Endothelial cell of umbilical vein (primary cell): ENCODE measurements around the gene CNTN1. TPM values are rescaled to one million over a fixed set of nuclear protein-coding genes. Genes with fewer than 3 reads are reported as not detected.
"Not testable (repeated sequence)": the region's sequence is repeated elsewhere in the genome, so short reads cannot be mapped to it uniquely, and the experiment has no call there.

ENCODE experiments used
- BruUV-seq: library from RNA; stranded (reverse); fragments of 400-500 nt; replicated peaks from 2 replicates; lab custom pipeline; 2021; lab: Mats Ljungman, UMichigan
- CTCF ChIA-PET: fragments of 300-600, 350-600 bp; sonication (Branson Sonifier 250); formaldehyde crosslinking; loops from one replicate; lab custom pipeline; 2021; ENCODE audit warnings: antibody characterized with exemption, inconsistent platforms; lab: Charles Lee
- POLR2A ChIA-PET: fragments of 300-600, 350-600 bp; sonication (Branson Sonifier 250); formaldehyde crosslinking; loops from one replicate; lab custom pipeline; 2021; ENCODE audit warnings: antibody characterized with exemption, inconsistent platforms; lab: Charles Lee
- DNase-seq: peaks from one replicate; pipeline ENCODE4 v3.0.0-alpha.2; 2011; ENCODE audit warnings: low read depth, low spot score
- FAIRE-seq: peaks from 2 replicates; lab custom pipeline; 2011; peaks lifted over from hg19 to GRCh38; lab: Jason Lieb, UNC
- H2AFZ ChIP-seq: 2 replicates; pipeline ENCODE4 v1.6.0; 2012; ENCODE audit warnings: low read depth, low read length, control low read depth, inconsistent platforms
- H3K27ac ChIP-seq: 2 replicates; pipeline ENCODE4 v1.5.1; 2011; ENCODE audit warnings: low read depth, mild to moderate bottlenecking, control low read depth, low read length, moderate library complexity; ENCODE audit not compliant: insufficient read depth
- H3K27me3 ChIP-seq, 2 experiments: 2 replicates each; pipeline versions ENCODE4 v1.6.0 to v1.6.1; 2011; ENCODE audit warnings: low read length in 2 of 2, mixed read lengths in 1 of 2; ENCODE audit not compliant: control insufficient read depth in 2 of 2, insufficient read depth in 2 of 2
- H3K36me3 ChIP-seq, 2 experiments: 2 replicates in 1 of 2; 3 replicates in 1 of 2; pipeline ENCODE4 v1.5.1; 2011; ENCODE audit warnings: low read length in 2 of 2, mild to moderate bottlenecking in 1 of 2, moderate library complexity in 1 of 2; ENCODE audit not compliant: control insufficient read depth in 2 of 2, insufficient read depth in 2 of 2; ENCODE audit errors: extremely low read depth in 1 of 2
- H3K4me1 ChIP-seq: 3 replicates; pipeline ENCODE4 v1.5.1; 2011; ENCODE audit warnings: mild to moderate bottlenecking, low read length; ENCODE audit not compliant: control insufficient read depth, insufficient read depth; ENCODE audit errors: extremely low read depth
- H3K4me2 ChIP-seq: 2 replicates; pipeline ENCODE4 v1.6.1; 2011; ENCODE audit warnings: low read length, control low read depth, mixed read lengths; ENCODE audit not compliant: insufficient read depth
- H3K4me3 ChIP-seq, 3 experiments: fragments of 200-600 bp in 1 of 3; sonication (generic), shearing (Covaris generic) in 1 of 3; replicated peaks in 1 of 3; 2 replicates each; pipeline ENCODE4 v1.5.1; 2011 to 2016; ENCODE audit warnings: control low read depth in 3 of 3, low read length in 3 of 3, mild to moderate bottlenecking in 2 of 3, inconsistent platforms in 1 of 3, low read depth in 1 of 3, moderate library complexity in 1 of 3; ENCODE audit not compliant: insufficient read depth in 1 of 3
- H3K79me2 ChIP-seq: 2 replicates; pipeline ENCODE4 v1.6.0; 2012; ENCODE audit warnings: low read length, inconsistent platforms; ENCODE audit not compliant: control insufficient read depth, insufficient read depth
- H3K9ac ChIP-seq: replicated peaks from 2 replicates; pipeline ENCODE3; 2011; ENCODE audit warnings: low read length, control low read depth; ENCODE audit not compliant: insufficient read depth; ENCODE audit errors: extremely low read depth
- H3K9me1 ChIP-seq: replicated peaks from 3 replicates; pipeline ENCODE4 v1.6.0; 2011; ENCODE audit warnings: mild to moderate bottlenecking, low read length; ENCODE audit not compliant: control insufficient read depth, insufficient read depth; ENCODE audit errors: extremely low read depth
- H3K9me3 ChIP-seq: replicated peaks from 2 replicates; pipeline ENCODE4 v1.5.1; 2012; ENCODE audit warnings: low read length, inconsistent platforms; ENCODE audit not compliant: control insufficient read depth, insufficient read depth
- H4K20me1 ChIP-seq: replicated peaks from 2 replicates; pipeline ENCODE3; 2011; ENCODE audit warnings: mild to moderate bottlenecking, low read length; ENCODE audit not compliant: control insufficient read depth, insufficient read depth; ENCODE audit errors: extremely low read depth
- EZH2 ChIP-seq: IDR thresholded peaks from 2 replicates; pipeline ENCODE4 v1.6.1; 2012; ENCODE audit warnings: borderline replicate concordance, low read depth, mild to moderate bottlenecking, moderate library complexity, low read length, inconsistent platforms; ENCODE audit not compliant: severe bottlenecking
- FOS ChIP-seq: IDR thresholded peaks from 2 replicates; pipeline ENCODE4 v1.6.1; 2011; ENCODE audit warnings: mild to moderate bottlenecking, low read length, moderate library complexity, borderline replicate concordance; ENCODE audit not compliant: insufficient read depth
- GATA2 ChIP-seq: IDR thresholded peaks from 2 replicates; pipeline ENCODE4 v1.7.0; 2011; ENCODE audit warnings: low read depth, mild to moderate bottlenecking, moderate library complexity, mixed read lengths, low read length; ENCODE audit not compliant: insufficient read length, insufficient read depth
- JUN ChIP-seq: IDR thresholded peaks from 2 replicates; pipeline ENCODE4 v1.6.1; 2011; ENCODE audit warnings: borderline replicate concordance, low read depth; ENCODE audit not compliant: insufficient read length, insufficient read depth
- MYC ChIP-seq: IDR thresholded peaks from one replicate; pipeline ENCODE4 v1.6.1; 2011; ENCODE audit warnings: mild to moderate bottlenecking, low read depth, low read length
- POLR2A ChIP-seq: IDR thresholded peaks from 2 replicates; pipeline ENCODE4 v1.6.1; 2012; ENCODE audit warnings: low read depth, mild to moderate bottlenecking, control low read depth, low read length
- POLR2AphosphoS5 ChIP-seq: IDR thresholded peaks from 2 replicates; pipeline ENCODE4 v1.6.1; 2012; ENCODE audit warnings: low read depth, mild to moderate bottlenecking, control low read depth, low read length, moderate library complexity; ENCODE audit not compliant: insufficient read depth
- dilution Hi-C: fragments of 300-500 bp; cut with MboI; formaldehyde crosslinking; loops from one replicate; pipeline ENCODE4 v1.15.0; 2019; ENCODE audit warnings: low sequenced_read_pairs; ENCODE audit not compliant: extremely low pct_ligation_motif_present
- intact Hi-C: fragments of 100-400 bp; cut with micrococcal nuclease; formaldehyde crosslinking; loops from one replicate; pipeline ENCODE4 v1.10.0; 2022
- polyA plus RNA-seq, 4 experiments: library from polyadenylated mRNA; depleted of rRNA in 3 of 4; stranded (reverse) in 3 of 4; unstranded in 1 of 4; fragments of >200 nt; gene quantifications; 2 replicates each; pipeline versions ENCODE4 v1.2.1 to v1.2.3, GENCODE V29; 2011 to 2012; ENCODE audit warnings: missing spikeins in 1 of 4
- total RNA-seq: library from RNA; stranded (reverse); gene quantifications from 2 replicates; pipeline ENCODE4 v1.2.3, GENCODE V29; 2021
- TF ChIP-seq, protein P1 (sequence below), 2 donors: IDR thresholded peaks; 1 replicate in 1 of 2; 2 replicates in 1 of 2; pipeline ENCODE4 v1.5.1; 2011; ENCODE audit warnings: low read length in 2 of 2, mild to moderate bottlenecking in 2 of 2, moderate library complexity in 2 of 2, control low read depth in 1 of 2, inconsistent platforms in 1 of 2, low read depth in 1 of 2; ENCODE audit not compliant: insufficient read depth in 1 of 2; ENCODE audit errors: extremely low read depth in 1 of 2
- TF ChIP-seq, protein P2 (sequence below): IDR thresholded peaks from 2 replicates; pipeline ENCODE4 v1.6.1; 2011; ENCODE audit not compliant: insufficient read depth, insufficient read length

The CNTN1 gene
- total and polyA plus RNA-seq, 2 donors (not counting 3 experiments of a cell fraction or from before 2014, with no cell fraction given): 0.07 TPM; not detected in 1

DNA sequence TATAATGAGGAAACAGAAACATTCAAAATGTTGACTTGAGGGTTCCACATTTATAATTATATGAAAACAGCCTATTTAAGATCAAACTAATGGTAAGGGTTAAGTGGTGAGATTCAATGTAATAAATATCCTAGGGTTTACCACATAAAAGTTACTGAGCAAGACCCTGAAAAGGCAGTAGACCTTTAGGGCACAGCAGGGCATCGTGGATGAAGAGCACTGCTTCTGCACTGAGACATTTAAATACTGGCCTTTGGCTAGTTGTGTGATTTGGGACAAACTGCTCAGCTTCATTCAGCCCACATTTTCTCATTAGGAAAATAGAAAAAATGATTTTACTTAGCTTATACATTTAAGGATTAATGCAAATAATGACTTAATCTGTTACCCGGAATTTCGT lies 42.0 kb downstream of the CNTN1 start:
- Histone ChIP-seq H3K36me3 (no peaks in the 10 kb centered on the region), H4K20me1 (no peaks in the 10 kb centered on the region), H3K4me1 (no peaks in the 10 kb centered on the region), H2AFZ (no peak overlapping the region), H3K27me3 (no peaks in the 10 kb centered on the region), H3K9ac (no peak overlapping the region), H3K9me1 (no peaks in the 10 kb centered on the region), H3K9me3 (no peaks in the 10 kb centered on the region), H3K4me3 (no peak overlapping the region), H3K4me2 (no peak overlapping the region), H3K27ac (no peak overlapping the region), H3K79me2 (no peaks in the 10 kb centered on the region)
- FAIRE-seq (no peak), DNase-seq (no peak)
- no TSS peak for BruUV-seq
- dilution Hi-C loops (no loop called here), intact Hi-C loops (no loop called here)
- TF ChIP-seq MYC: no peak
- TF ChIP-seq EZH2: no peak
- ChIA-PET CTCF (no interaction called here), POLR2A (no interaction called here)

DNA sequence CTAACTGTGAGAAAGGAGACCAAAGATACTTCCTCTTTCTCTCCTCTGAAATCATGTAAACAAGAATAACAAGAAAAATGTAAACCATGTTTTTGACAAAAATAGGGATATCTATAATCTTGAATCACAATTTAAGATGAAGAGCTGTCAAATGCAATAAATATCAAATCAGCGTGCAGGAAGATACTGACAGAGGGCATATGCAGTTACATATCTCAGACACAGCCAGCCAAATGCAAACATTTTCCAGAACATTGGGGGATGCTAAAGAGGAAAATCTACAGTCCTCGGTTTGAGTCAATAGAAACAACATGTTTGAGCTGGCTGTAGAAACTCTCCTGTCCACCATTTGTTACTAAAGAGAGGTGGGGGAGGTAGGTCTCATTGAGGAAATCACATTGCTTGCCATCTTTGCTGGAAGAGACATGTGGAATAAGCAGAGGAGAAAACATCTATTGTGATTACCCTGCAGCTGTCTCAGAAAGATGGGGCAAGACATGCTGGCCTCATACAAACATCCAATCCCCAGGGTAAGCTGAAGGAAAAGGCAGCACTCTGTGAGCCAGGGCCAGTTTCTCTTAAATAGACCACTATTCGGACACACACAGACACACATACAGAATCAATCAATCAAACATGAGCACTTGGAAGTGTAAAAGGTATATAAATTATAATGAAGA lies 43.5 kb downstream of the CNTN1 start:
- Histone ChIP-seq H3K9ac (no peak overlapping the region), H3K36me3 (no peaks in the 10 kb centered on the region), H3K27me3 (no peaks in the 10 kb centered on the region), H2AFZ (no peak overlapping the region), H3K4me2 (no peak overlapping the region), H3K27ac (no peak overlapping the region), H3K4me3 (no peak overlapping the region), H3K79me2 (no peaks in the 10 kb centered on the region), H3K4me1 (no peaks in the 10 kb centered on the region), H3K9me3 (no peaks in the 10 kb centered on the region), H4K20me1 (no peaks in the 10 kb centered on the region), H3K9me1 (no peaks in the 10 kb centered on the region)
- intact Hi-C loops (no loop called here), dilution Hi-C loops (no loop called here)
- TF ChIP-seq EZH2: no peak
- TF ChIP-seq, protein P1, sequence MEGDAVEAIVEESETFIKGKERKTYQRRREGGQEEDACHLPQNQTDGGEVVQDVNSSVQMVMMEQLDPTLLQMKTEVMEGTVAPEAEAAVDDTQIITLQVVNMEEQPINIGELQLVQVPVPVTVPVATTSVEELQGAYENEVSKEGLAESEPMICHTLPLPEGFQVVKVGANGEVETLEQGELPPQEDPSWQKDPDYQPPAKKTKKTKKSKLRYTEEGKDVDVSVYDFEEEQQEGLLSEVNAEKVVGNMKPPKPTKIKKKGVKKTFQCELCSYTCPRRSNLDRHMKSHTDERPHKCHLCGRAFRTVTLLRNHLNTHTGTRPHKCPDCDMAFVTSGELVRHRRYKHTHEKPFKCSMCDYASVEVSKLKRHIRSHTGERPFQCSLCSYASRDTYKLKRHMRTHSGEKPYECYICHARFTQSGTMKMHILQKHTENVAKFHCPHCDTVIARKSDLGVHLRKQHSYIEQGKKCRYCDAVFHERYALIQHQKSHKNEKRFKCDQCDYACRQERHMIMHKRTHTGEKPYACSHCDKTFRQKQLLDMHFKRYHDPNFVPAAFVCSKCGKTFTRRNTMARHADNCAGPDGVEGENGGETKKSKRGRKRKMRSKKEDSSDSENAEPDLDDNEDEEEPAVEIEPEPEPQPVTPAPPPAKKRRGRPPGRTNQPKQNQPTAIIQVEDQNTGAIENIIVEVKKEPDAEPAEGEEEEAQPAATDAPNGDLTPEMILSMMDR (IDR thresholded peaks at IDR 0.05; ENCODE audit: extremely low read depth in 1 of 2, insufficient read depth in 1 of 2, low read depth in 1 of 2, low read length in 2 of 2): no peak
- TF ChIP-seq FOS: no peak
- TF ChIP-seq JUN: no peak
- TF ChIP-seq POLR2AphosphoS5: no peak
- no peak for TF ChIP-seq MYC
- TF ChIP-seq GATA2: no peak
- no peak for TF ChIP-seq POLR2A
- TF ChIP-seq, protein P2, sequence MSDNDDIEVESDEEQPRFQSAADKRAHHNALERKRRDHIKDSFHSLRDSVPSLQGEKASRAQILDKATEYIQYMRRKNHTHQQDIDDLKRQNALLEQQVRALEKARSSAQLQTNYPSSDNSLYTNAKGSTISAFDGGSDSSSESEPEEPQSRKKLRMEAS: no peak
- no TSS peak for BruUV-seq
- no peak for DNase-seq
- CTCF ChIA-PET: no interaction called here
- POLR2A ChIA-PET: no interaction called here
- FAIRE-seq: no peak

DNA sequence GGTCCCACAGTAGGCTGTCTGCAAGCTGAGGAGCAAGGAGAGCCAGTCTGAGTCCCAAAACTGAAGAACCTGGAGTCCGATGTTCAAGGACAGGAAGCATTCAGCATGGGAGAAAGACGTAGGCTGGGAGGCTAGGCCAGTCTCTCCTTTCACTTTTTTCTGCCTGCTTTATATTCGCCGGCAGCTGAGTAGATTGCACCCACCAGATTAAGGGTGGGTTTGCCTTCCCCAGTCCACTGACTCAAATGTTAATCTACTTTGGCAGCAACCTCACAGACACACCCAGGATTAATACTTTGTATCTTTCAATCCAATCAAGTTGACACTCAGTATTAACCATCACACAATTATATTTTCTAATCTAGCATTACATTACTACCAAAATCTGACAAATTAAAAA lies 45.2 kb downstream of the CNTN1 start:
- H3K9me3 ChIP-seq, dilution Hi-C loops, BruUV-seq, H2AFZ ChIP-seq, POLR2A ChIA-PET, CTCF ChIA-PET, H3K9me1 ChIP-seq, H4K20me1 ChIP-seq, H3K4me2 ChIP-seq, FAIRE-seq, H3K79me2 ChIP-seq, H3K4me3 ChIP-seq, intact Hi-C loops, H3K36me3 ChIP-seq, H3K27ac ChIP-seq, DNase-seq, H3K27me3 ChIP-seq, H3K9ac ChIP-seq, H3K4me1 ChIP-seq: not testable (repeated sequence)
